GOT3 (cell line): ENCODE results near the gene TRIML2.

ENCODE experiments used
- DNase-seq: peaks from one replicate; lab custom pipeline; 2025; ENCODE audit warnings: mixed read lengths; lab: John Stamatoyannopoulos, UW

TRIML2 gene, protein sequence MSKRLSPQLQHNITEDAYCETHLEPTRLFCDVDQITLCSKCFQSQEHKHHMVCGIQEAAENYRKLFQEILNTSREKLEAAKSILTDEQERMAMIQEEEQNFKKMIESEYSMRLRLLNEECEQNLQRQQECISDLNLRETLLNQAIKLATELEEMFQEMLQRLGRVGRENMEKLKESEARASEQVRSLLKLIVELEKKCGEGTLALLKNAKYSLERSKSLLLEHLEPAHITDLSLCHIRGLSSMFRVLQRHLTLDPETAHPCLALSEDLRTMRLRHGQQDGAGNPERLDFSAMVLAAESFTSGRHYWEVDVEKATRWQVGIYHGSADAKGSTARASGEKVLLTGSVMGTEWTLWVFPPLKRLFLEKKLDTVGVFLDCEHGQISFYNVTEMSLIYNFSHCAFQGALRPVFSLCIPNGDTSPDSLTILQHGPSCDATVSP

DNA sequence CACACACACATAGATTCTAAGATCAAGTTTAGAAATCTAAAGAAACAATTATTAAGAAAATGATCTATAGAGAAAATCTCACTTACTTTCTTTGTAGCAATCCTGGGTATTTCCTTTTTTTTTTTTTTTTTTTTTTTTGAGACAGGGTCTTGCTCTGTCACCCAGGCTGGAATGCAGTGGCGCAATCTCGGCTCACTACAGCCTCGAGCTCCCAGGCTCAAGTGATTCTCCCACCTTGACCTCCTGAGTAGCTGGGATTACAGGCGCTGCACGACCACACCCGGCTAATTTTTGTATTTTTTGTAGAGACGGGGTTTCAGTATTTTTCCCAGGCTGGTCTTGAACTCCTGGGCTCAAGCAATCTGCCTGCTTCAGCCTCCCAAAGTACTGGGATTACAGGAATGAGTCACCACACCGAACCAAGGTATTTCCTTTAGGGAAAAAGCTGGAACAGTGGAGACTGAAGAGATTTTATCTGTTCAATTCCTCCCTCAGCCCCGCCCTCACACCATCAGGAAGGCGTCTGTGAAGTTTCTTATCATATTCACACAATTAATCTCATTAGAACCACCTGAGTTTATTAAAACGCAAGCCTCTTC is at the start of gene TRIML2:
Gene TRIML2, minus strand, starts transcription at position 447 of the 599 bp plus-strand sequence. CDS start 4,235 bp downstream, outside the sequence.
- no peak for DNase-seq

DNA sequence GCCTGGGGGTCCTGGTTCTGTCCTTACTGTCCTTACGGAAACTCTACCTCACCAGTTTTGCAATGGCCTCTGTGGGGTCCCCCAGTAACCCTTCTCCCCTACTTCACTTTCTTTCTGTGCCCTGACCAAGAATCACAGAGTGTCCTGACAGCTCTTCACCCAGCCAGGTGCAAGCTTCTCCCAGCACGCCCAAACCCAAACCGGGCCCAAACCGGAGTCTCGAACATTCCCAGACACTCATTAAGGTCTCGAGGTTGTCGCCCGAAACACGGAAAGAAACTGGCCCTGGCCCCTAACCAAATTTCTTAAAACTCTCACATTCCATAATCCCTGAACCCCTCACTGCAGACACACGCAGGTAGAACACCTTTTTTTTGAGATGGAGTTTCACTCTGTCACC is 48.9 kb upstream of the TRIML2 start:
- no peak for DNase-seq

DNA sequence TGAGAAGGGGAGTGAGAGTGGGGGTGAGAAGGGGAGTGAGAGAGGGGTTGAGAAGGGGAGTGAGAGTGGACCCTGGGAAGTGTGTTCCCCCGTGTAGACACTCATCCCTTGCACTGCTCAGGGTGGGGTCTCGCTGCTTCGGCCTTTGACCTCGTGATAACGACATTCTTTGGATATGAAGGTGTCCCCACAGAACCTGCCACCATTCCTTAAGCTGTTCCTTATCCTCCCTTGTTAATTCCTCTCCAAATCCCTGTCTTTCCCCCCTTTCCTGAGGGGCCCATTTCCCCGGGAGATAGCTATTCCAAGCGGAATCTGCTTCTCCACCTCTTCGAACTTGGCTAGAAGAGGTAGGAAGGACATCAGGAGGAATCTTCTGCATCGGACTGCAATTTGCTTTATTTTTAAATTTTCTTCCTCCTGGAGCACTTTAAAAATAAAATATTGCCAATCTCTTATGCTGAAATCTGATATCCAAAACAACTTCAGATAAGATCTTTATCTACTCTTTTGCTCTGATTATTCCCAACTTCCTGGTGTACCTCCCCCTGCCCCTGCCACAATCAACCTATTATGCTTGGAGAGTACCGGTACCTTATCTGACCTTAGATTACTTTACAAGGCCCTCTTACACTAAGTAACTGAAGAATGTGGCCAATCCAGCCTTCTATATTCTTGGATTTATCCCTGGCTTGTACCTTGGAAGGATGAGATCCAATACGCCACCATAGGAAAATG is 45.4 kb upstream of the TRIML2 start:
- no peak for DNase-seq

DNA sequence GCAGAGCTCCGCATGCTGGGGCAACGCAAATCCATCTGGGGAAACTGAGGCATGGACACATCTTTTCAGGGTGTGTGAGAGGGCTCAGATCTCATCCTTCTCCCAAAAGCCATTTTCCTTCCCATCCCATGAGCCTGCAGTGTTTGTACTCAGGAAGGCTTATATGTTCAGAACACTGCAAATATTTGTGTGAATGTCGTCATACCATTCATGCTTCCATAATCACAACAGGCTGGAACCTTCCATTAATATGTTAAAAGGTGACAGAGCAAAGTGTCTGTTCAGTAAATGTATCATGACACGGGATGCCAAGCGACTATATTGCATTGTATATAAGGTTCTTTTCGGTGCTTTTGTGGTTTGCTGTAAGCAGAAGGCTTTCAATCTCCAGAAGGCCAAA is 38.4 kb upstream of the TRIML2 start:
- DNase-seq: no peak

DNA sequence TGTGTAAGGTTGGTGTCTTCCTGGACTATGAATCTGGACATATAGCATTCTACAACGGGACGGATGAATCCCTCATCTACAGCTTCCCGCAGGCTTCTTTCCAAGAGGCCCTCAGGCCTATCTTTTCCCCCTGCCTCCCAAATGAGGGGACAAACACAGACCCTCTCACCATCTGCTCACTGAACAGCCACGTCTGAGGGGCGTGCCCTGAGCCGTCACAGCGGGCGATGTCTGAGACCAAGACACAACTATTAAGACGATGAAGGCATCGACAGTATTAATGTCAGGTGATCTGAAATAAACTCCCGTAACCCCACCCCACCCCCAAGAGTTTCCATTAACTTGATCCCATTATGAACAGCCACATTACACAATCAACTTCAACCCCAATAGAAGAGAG is 37.8 kb upstream of the TRIML2 start:
- no peak for DNase-seq

DNA sequence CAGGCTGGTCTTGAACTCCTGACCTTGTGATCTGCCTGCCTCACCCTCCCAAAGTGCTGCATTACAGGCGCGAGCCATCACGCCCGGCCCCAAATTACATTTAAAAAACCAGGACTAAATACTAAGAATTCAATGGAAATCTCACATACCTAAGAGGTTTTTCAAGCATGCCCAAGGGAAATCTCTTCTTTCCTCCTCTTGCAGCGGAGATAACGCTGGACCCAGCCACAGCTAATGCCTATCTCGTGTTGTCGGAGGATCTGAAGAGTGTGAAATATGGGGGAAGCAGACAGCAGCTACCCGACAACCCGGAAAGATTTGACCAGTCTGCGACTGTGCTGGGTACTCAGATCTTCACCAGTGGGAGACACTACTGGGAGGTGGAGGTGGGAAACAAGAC is 37.2 kb upstream of the TRIML2 start:
- DNase-seq: no peak

DNA sequence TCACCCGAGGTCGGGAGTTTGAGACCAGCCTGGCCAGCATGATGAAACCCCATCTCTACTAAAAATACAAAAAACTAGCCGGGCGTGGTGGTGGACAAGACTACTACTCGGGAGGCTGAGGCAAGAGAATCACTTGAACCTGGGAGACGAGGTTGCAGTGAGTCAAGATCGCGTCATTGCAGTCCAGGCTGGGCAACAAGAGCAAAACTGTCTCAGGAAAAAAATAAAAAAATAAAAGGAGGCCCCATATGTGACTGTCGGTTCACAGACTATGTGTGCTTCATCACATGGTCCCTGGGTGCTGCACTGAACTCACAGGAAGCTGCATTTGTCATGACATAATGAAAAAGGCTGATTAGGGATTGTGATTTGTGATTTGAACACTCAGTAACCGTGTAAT is 36.2 kb upstream of the TRIML2 start:
- no peak for DNase-seq

DNA sequence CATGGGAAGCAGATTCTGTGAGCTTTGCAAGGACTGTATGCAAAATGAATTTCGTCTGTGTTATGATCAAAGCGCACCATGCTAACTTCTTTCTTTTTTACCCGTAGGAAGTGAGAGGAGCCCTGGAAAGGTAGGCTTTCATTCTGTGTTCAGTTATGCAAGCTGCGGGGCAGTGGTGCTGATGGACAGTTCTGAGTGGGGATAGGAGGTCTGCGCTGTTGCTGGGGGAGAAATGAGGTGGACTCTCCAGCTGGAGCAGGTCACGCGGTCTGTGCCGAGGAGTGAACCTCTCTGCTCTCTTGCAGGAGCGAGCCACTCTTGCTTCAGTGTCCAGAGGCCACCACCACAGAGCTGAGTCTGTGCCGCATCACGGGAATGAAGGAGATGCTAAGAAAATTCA is 34.3 kb upstream of the TRIML2 start:
- DNase-seq: no peak

DNA sequence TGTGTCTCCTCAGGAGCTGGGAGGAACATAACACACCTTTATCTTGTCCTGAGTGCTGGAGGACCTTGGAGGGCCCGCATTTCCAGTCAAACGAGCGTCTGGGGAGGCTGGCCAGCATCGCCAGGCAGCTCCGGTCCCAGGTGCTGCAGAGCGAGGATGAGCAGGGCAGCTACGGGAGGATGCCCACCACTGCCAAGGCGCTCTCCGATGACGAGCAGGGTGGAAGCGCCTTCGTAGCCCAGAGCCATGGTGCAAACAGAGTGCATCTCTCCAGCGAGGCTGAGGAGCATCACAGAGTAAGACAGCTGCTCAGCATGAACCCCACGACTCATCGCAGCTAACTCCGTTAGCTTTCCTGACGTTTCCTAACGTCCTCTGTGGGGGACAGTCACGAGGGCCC is 30.3 kb upstream of the TRIML2 start:
- DNase-seq: no peak

DNA sequence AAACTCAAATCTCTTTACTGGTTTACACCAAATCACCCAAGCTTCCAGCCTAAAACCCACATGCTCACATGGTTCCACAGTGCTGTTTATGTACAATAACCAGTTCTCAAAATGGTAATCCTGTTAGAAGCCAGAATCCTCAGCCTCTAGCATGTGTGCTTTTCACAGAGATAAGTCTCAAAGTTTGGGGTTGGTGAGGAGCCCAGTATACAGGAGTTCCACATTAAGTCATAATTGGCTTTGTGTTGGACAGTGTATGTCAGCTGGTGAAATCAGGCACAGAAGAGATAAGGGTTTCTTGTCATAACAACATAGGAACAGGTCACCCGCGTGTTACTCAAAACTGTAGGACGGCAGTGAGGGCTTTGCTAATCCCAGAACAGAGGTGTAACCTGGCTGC is 29.7 kb upstream of the TRIML2 start, which contains the start of gene TRIML1:
Gene TRIML1, plus strand, starts transcription at position 301 of the 400 bp plus-strand sequence. CDS start 118 bp downstream, outside the sequence.
- DNase-seq: no peak

DNA sequence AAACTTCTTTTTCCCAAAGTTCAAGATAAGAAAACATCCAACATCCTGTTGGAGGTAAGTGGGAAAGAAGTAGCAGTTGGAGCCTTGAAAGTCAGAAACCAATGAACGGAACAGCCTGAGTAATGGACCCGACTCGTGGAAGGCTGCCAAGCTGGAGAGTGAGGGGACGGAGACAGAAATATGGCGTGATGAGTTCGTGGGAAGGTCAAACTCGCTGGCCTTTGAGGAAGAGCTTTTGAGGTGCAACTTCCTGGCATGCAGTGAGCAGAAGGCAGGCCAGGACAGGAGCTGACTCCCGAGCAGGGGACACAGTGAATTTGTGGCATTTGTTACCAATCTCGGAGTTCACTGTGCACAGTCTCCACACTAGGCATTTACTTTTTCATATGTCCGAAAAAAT is 28.8 kb upstream of the TRIML2 start:
- DNase-seq: no peak

DNA sequence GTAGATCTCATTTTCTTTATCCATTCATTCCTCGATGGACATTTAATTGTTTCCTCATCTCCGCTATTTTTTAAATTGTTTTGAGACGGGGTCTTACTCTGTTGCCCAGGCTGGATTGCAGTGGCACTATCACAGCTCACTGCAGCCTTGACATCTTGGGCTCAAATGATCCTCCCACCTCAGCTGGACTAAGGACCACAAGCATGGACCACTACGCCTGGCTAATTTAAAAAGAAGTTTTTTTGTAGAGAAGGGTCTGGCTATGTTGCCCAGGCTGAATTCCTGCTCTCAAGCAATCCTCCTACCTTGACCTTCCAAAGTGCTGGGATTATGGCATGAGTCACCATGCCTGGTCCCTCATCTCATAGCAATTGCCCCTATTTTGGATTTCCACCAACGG is 22.8 kb upstream of the TRIML2 start:
- DNase-seq: no peak

DNA sequence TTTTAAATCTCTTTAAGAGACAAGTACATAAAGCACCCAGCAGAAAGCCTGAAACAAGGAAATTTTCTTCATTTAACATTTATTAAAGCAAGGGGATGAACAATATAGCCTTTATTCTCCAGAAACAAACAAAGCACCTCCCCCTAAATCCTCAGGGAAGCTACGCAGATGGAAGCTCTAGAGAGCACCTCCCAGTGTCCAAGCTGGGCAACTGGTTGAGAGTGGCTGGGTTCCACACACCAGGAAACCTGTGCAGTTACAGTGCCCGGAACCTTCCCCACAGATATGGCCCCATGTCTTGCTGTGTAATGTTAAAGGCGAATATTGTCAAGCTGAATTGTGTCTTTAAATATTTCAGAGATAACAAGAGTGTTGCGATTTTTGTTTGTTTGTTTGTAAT is 21.0 kb upstream of the TRIML2 start:
- no peak for DNase-seq

DNA sequence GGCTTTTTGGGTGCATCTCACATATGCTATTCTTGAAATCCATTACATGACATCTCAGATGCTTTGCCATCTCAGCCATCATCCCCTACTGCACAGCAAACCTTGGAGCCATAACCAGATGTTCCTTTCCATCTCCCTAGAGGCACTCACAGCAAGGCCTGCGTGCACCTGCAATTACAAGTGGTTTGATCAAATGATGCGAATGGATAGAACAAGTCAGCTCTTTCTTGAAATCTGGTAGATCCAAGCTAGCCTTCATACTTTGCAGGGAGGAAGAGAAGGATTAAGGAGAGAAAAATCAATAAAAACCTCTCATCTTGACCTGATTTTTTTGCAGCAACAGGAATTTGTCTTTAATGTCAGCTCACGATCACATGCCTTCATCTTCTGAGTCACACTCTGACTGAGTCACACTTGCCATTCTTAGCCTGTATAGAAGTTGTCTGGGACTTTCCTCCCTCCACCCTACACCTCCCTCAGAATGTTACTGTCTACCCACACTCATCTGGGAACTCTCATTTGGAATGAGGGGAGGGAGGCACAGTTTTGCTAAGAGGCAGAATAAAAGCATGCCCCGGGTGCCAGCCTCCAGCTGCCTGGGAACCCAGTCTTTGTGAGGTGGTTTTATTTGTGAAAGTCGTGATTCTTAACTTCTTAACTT is 17.9 kb upstream of the TRIML2 start:
- DNase-seq: no peak

DNA sequence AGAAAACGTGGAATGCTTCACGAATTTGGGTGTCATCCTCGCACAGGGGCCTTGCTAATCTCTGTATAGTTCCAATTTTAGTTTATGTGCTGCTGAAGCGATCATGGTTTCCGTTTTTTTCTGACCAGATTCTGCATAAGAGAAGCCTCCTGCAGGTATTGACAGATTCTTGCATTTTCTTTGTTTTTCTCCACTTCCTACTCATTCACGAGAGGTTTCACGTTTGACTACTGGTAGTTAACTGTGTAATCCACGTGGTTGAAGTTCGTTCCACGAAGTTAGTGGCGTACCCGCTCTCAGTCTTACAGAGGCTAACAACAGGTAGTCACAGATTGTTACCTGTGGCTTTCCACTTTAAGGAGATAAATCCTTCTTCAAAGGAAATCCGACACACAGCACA is 12.1 kb upstream of the TRIML2 start:
- DNase-seq: no peak

DNA sequence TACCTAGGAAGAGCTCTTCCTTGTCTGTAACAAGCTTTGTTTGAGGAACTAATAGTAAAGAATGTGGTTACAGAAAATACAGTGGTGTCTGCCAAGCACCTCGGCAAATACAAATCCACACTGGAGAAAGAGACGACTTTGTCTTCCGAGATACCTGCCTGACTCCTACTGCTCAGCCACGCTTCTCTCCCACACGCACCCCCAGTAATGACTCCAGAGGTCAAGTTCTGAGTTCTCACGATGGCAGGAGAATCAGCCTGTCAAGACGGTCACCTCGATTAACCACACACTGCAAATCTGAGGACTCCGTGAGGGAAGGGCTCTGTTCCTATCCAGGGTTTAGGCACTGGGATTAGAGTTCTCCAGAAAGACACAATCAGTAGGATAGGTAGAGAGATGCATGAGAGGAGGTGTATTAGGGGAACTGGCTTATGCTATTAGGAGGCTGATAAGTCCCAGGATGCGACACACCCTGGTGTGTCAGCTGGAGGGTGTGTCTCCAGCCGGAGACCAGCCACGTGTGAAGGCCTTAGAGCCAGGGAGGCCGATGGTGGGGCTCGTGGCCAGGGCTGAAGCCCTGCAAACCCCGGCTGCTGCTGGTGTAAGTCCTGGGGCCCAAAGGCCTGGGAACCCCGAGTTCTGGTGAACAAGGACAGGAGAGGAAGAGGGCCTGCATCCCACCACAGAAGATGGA is 8.4 kb upstream of the TRIML2 start:
- DNase-seq: no peak

DNA sequence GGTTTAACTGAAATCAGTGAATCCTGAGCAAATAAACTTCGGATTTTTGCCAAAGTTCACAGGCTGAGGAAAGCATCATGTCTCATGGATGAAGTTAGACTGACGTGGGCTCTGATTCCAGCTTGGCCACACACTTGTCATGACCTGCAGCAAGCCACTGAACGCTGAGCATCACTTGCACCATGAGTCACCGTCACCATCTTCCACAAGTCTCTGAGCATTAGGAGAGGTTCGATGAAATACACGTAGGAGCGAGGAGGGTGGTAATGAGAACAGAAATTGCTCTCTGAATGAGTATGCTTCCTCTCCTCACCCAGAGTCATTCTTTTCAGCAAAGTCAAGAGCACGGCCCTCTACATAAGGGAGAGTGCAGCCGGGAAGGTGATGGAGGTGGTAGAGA is 3.8 kb upstream of the TRIML2 start:
- DNase-seq: no peak

DNA sequence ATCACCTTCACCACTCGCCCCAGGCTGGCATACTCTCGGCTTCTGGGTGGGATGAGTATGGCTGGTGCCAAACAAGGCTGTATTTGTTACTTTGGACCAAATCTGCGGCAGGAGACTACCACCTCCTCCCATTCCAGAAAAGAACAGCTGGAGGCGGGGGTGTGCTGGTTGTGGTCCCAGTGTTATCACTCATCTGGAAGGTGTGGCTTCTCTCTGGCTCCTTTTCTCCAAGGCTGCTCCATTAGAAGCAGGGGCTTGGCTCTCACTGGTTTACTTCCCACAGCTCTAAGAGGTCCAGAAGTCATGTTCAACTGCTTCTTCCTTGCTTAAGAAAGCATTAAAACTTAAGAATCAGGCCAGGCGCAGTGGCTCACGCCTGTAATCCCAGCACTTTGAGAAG is 2.6 kb upstream of the TRIML2 start:
- no peak for DNase-seq

DNA sequence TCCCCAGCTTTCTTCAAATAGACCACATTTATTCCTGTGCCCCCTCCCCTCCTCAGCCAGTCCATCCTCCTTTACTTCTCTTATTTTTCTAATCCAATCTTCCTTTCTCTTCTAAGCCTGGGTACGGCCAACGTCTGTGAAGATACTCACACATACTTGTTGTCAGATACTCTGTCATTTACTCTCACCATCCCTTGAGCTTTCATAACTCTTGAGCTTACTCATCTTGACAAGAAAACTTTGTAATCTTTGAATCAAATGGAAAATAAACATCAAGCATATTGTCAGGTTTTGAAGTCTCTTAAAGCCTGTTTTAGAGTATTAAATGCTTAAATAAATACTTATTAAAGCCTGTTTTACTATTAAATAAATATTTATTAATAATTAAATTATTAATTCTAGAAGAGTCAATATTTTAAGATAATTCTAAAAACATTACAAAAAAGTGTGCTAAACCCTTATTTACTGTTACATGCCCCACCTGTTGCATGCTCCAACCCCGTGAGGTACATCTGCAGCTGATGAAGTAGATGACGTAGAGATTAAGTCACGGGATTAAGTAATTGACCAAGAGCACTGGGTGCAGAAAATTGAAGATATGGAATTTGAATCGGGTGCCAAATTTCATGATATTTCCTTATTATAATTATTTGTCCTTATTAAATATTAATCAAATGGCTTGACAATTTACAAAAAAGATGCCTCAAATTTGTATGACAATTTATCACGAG is 1.5 kb upstream of the TRIML2 start:
- no peak for DNase-seq

DNA sequence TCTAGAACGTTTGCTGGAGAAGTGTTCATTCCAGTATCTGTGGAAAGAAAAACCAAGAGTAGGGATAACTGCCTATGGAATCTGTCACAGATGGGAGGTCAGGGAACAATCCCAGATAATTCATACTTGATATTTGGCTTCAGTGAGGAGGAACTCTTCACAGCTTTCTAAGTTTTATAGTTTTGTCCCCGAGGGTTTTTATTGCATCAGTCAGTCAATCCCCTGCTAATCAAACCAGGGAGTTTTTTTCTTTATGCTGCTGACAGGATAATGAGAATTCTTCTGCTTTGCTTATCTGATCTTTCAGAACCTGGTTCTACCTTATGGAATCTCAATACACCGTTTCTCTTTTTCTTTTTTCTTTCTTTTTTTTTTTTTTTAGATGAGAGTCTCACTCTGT is 633 bp upstream of the TRIML2 start:
- no peak for DNase-seq
